K562 (cell line): ENCODE data around the gene RAB24.

Source experiments
- MAFG ChIP-seq: fragments of 450-650 bp; conservative IDR thresholded peaks from 2 replicates; pipeline ENCODE4 v1.6.1; 2016; ENCODE audit warnings: missing genetic modification characterization, missing compliant biosample characterization
- MXI1 ChIP-seq: IDR thresholded peaks from 2 replicates; pipeline ENCODE4 v1.6.1; 2011; ENCODE audit warnings: low read depth, mild to moderate bottlenecking, improper control_type of control experiment, low read length
- POLR2A ChIP-seq: fragments of 450-650 bp; conservative IDR thresholded peaks from 2 replicates; pipeline ENCODE4 v1.6.1; 2016
- ZNF436 ChIP-seq: fragments of 250-450, 450-650 bp; sonication (Bioruptor Pico); formaldehyde crosslinking; IDR thresholded peaks from 2 replicates; pipeline ENCODE4 v1.7.0; 2020; ENCODE audit warnings: mild to moderate bottlenecking

GRCh38 chr5:177265395-177265794, 38.1 kb downstream of the RAB24 start:
- TF ChIP-seq ZNF436 (CRISPR knock-in tag) (no peak), MAFG (tag) (no peak), POLR2A (no peak), MXI1 (no peak)
